Measurements from ENCODE around the gene TRIM29. TPM values are rescaled to one million over a fixed set of nuclear protein-coding genes. Genes with fewer than 3 reads are reported as not detected.

The TRIM29 gene
- total and polyA plus RNA-seq, 2 of the 4 experiments (the other 2 are of a cell fraction) = not detected

DNA sequence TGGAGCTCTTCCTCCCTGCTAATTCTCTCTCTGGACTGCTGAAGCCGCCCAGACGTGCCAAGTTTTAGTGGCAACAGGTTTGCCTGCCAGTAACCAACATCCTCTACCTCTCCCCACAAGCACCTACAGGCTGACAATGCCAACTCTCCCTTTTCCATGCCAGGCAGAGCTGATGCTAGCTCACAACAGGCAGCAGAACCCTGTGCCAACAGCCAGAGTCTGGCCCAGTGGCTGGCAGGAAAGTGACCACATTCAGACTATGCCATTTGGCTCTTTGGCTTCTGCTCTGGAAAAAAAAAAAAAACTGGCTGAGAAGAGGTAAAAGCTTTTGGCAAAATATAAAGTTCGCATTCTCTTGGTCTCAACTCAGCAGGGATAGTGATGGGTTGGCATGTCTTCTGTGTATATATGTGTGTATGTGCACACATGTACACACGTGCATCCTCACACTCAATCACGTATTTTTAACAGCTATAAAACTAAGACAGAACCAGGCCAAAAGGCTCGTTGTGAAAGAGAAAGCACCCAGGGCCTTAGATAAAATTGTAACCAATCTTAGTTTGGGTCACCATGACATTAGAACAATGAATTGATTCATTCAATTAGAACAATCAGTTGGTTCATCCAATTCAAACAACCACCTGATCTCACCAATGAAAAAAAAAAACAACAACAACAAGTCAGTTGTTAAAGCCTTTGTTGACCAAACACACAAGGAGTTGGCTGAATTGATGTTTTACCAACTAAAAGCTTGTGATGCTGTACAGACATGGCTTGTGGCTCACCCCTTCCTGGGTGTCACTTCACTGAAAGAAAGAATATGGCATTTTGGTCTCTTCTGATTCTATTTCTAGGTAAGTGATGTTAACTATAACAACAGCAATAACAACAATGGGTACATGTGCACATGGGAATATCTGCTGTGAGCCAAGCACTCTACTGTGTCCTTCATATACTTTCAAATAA is 48.6 kb downstream of the TRIM29 start:
- Histone ChIP-seq H2AFZ (replicated peaks; ENCODE audit: low read length, poor library complexity) (no peak overlapping the region), H2AK9ac (replicated peaks; ENCODE audit: low read depth, low read length, poor library complexity) (no peak overlapping the region), H3K36me3 (ENCODE audit: control insufficient read depth, insufficient read depth, low read length) (no peaks in the 10 kb centered on the region), H3K18ac (ENCODE audit: low read depth, low read length) (no peak overlapping the region), H3K23ac (ENCODE audit: low read depth, low read length) (no peak overlapping the region), H3K4ac (ENCODE audit: low read depth, low read length) (no peak overlapping the region), H3K79me1 (ENCODE audit: low read depth in 1 of 2, low read length in 2 of 2) (no peaks in the 10 kb centered on the region), H2BK15ac (ENCODE audit: low read depth, low read length) (no peak overlapping the region), H3K4me3 (ENCODE audit: insufficient read depth, low read depth, low read length) (no peak overlapping the region), H2BK120ac (ENCODE audit: low read depth, low read length) (no peak overlapping the region), H2BK5ac (ENCODE audit: low read depth, low read length, poor library complexity, severe bottlenecking) (no peak overlapping the region), H3K9ac (ENCODE audit: low read depth, low read length) (no peak overlapping the region), H3K9me3 (ENCODE audit: control insufficient read depth, insufficient read depth, low read length) (no peaks in the 10 kb centered on the region), H3K9me1 (ENCODE audit: insufficient read depth, low read length) (no peaks in the 10 kb centered on the region), H4K8ac (ENCODE audit: low read depth in 2 of 2, low read length in 2 of 2) (no peak overlapping the region), H4K20me1 (ENCODE audit: insufficient read depth, low read length) (no peaks in the 10 kb centered on the region), H4K5ac (ENCODE audit: low read depth, low read length) (no peak overlapping the region), H3K4me2 (ENCODE audit: low read depth, low read length) (no peak overlapping the region), H3K27ac (ENCODE audit: insufficient read depth, low read length) (no peak overlapping the region), H2BK20ac (ENCODE audit: low read depth, low read length) (no peak overlapping the region), H3K56ac (ENCODE audit: extremely low read depth, insufficient read depth, low read length) (no peak overlapping the region), H3K4me1 (ENCODE audit: control insufficient read depth, insufficient read depth, low read length) (no peaks in the 10 kb centered on the region), H2AK5ac (ENCODE audit: low read depth, low read length) (no peak overlapping the region), H4K91ac (ENCODE audit: insufficient read depth, low read depth, low read length) (no peak overlapping the region), H3K14ac (replicated peaks; ENCODE audit: low read depth, low read length) (no peak overlapping the region), H3K27me3 (ENCODE audit: control insufficient read depth, insufficient read depth, low read length) (peaks cover 15% of the 10 kb centered on the region)
- intact Hi-C loops (cut with micrococcal nuclease) = no loop called here
- ChIA-PET POLR2A (ENCODE audit: unreplicated experiment) (no interaction called here), CTCF (interaction anchor here (0.7 kb wide), 1 partner anchor 445 kb away, joined by 3 read pairs; no protein-coding TSS in a partner anchor)
- WGBS, 2 experiments (ENCODE audit: extremely low coverage in 2 of 2, insufficient read length in 1 of 2) = no CpG with 5 or more reads among the region's 6 CpGs
- TF ChIP-seq, protein P1, sequence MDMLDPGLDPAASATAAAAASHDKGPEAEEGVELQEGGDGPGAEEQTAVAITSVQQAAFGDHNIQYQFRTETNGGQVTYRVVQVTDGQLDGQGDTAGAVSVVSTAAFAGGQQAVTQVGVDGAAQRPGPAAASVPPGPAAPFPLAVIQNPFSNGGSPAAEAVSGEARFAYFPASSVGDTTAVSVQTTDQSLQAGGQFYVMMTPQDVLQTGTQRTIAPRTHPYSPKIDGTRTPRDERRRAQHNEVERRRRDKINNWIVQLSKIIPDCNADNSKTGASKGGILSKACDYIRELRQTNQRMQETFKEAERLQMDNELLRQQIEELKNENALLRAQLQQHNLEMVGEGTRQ (IDR thresholded peaks at IDR 0.05; ENCODE audit: low read depth, low read length) = no peak
- TF ChIP-seq CEBPB (IDR thresholded peaks at IDR 0.05; ENCODE audit: low read depth, low read length) (no peak), MAFK (IDR thresholded peaks at IDR 0.05; ENCODE audit: low read depth, low read length) (no peak), MAZ (IDR thresholded peaks at IDR 0.05; ENCODE audit: borderline replicate concordance, low read depth, low read length) (no peak), RCOR1 (IDR thresholded peaks at IDR 0.05; ENCODE audit: insufficient replicate concordance, low read length) (no peak)
- TF ChIP-seq, protein P2, sequence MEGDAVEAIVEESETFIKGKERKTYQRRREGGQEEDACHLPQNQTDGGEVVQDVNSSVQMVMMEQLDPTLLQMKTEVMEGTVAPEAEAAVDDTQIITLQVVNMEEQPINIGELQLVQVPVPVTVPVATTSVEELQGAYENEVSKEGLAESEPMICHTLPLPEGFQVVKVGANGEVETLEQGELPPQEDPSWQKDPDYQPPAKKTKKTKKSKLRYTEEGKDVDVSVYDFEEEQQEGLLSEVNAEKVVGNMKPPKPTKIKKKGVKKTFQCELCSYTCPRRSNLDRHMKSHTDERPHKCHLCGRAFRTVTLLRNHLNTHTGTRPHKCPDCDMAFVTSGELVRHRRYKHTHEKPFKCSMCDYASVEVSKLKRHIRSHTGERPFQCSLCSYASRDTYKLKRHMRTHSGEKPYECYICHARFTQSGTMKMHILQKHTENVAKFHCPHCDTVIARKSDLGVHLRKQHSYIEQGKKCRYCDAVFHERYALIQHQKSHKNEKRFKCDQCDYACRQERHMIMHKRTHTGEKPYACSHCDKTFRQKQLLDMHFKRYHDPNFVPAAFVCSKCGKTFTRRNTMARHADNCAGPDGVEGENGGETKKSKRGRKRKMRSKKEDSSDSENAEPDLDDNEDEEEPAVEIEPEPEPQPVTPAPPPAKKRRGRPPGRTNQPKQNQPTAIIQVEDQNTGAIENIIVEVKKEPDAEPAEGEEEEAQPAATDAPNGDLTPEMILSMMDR (conservative IDR thresholded peaks at IDR 0.05; ENCODE audit: low read depth, low read length) = no peak
- no peak for DNase-seq
- ATAC-seq (ENCODE audit: low read depth) = no peak
- BruUV-seq (replicated peaks) = no TSS peak
- in situ Hi-C loops (cut with MboI; ENCODE audit: low sequenced_read_pairs) = no loop called here
- dilution Hi-C loops (cut with HindIII; ENCODE audit: low sequenced_read_pairs, unreplicated experiment) = no loop called here

Data from IMR-90 (cell line).